GM18508 (cell line): ENCODE data around the gene TINCR.
"Not testable (repeated sequence)": the region's sequence is repeated elsewhere in the genome, so short reads cannot be mapped to it uniquely, and the experiment has no call there.

Experiments
- ATAC-seq: cut with Tn5 transposase; IDR thresholded peaks from one replicate; pipeline ENCODE4 v1.9.1; 2021; ENCODE audit warnings: moderate number of reproducible peaks; ENCODE audit not compliant: insufficient read depth, unreplicated experiment

TINCR gene

GRCh38 chr19:5562280-5562679, 5.5 kb downstream of the TINCR start:
- ATAC-seq: no peak

- ATAC-seq: no peak
Observed at GRCh38 chr19:5561559-5561958, 6.2 kb downstream of the TINCR start.

GRCh38 chr19:5560156-5560555, 7.6 kb downstream of the TINCR start:
- ATAC-seq: no peak

- no peak for ATAC-seq
Observed at GRCh38 chr19:5559804-5560133, 8.0 kb downstream of the TINCR start.

GRCh38 chr19:5558101-5558621, 9.6 kb downstream of the TINCR start:
- ATAC-seq: no peak

GRCh38 chr19:5557691-5558090, 10.1 kb downstream of the TINCR start:
- no peak for ATAC-seq

GRCh38 chr19:5554828-5555227, 12.9 kb downstream of the TINCR start:
- no peak for ATAC-seq

- no peak for ATAC-seq
Observed at GRCh38 chr19:5553892-5554291, 13.9 kb downstream of the TINCR start.

- ATAC-seq: no peak
Observed at GRCh38 chr19:5547881-5548280, 19.9 kb downstream of the TINCR start.

GRCh38 chr19:5545984-5546383, 21.8 kb downstream of the TINCR start:
- no peak for ATAC-seq

GRCh38 chr19:5545051-5545450, 22.7 kb downstream of the TINCR start:
- ATAC-seq: no peak

GRCh38 chr19:5542665-5543064, 25.1 kb downstream of the TINCR start:
- ATAC-seq: no peak

GRCh38 chr19:5541456-5541855, 26.3 kb downstream of the TINCR start:
- ATAC-seq: no peak

- no peak for ATAC-seq
Observed at GRCh38 chr19:5540208-5540607, 27.5 kb downstream of the TINCR start.

- ATAC-seq: no peak
Observed at GRCh38 chr19:5537870-5538269, 29.9 kb downstream of the TINCR start.

GRCh38 chr19:5536982-5537579, 30.7 kb downstream of the TINCR start:
- ATAC-seq: not testable (repeated sequence)

GRCh38 chr19:5536337-5536894, 31.3 kb downstream of the TINCR start:
- ATAC-seq: no peak

GRCh38 chr19:5534787-5535586, 32.8 kb downstream of the TINCR start:
- no peak for ATAC-seq

- no peak for ATAC-seq
Observed at GRCh38 chr19:5533257-5533656, 34.5 kb downstream of the TINCR start.

GRCh38 chr19:5530701-5531100, 37.1 kb downstream of the TINCR start:
- no peak for ATAC-seq

- ATAC-seq: no peak
Observed at GRCh38 chr19:5526691-5527090, 41.1 kb downstream of the TINCR start.

GRCh38 chr19:5524081-5524480, 43.7 kb downstream of the TINCR start:
- ATAC-seq: no peak
